OCI-LY1 (cell line): ENCODE data around the gene CEMP1.

ENCODE experiments used
- EZH2 ChIP-seq: fragments of 200-600 bp; sonication (generic), shearing (Covaris generic); IDR thresholded peaks from 2 replicates; pipeline ENCODE4 v1.8.0; 2017; ENCODE audit warnings: borderline replicate concordance, mixed run types, mild to moderate bottlenecking, antibody characterized with exemption, low read length, moderate library complexity, mixed read lengths
- TF ChIP-seq, protein P1 (sequence below): fragments of 200-600 bp; sonication (generic), shearing (Covaris generic); IDR thresholded peaks from 2 replicates; pipeline ENCODE4 v1.5.1; 2017; ENCODE audit warnings: mild to moderate bottlenecking, antibody characterized with exemption, low read length, moderate library complexity, mixed read lengths

GRCh38 chr16:2500918-2501750 is 30.1 kb downstream of the CEMP1 start:
- TF ChIP-seq, protein P1, sequence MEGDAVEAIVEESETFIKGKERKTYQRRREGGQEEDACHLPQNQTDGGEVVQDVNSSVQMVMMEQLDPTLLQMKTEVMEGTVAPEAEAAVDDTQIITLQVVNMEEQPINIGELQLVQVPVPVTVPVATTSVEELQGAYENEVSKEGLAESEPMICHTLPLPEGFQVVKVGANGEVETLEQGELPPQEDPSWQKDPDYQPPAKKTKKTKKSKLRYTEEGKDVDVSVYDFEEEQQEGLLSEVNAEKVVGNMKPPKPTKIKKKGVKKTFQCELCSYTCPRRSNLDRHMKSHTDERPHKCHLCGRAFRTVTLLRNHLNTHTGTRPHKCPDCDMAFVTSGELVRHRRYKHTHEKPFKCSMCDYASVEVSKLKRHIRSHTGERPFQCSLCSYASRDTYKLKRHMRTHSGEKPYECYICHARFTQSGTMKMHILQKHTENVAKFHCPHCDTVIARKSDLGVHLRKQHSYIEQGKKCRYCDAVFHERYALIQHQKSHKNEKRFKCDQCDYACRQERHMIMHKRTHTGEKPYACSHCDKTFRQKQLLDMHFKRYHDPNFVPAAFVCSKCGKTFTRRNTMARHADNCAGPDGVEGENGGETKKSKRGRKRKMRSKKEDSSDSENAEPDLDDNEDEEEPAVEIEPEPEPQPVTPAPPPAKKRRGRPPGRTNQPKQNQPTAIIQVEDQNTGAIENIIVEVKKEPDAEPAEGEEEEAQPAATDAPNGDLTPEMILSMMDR, result peak; percentile 95
- TF ChIP-seq EZH2, result no peak
